ENCODE results near the gene JAG2. TPM values are rescaled to one million over a fixed set of nuclear protein-coding genes. Genes with fewer than 3 reads are reported as not detected.

Gene JAG2
- total RNA-seq, 6 experiments from 2014 or later: 0.23 to 0.76 (median 0.42) TPM

- Mint-ChIP-seq H3K36me3 (ENCODE audit: low read depth) (peaks cover 4% of the 10 kb centered on the region; the same call in 1 of the 2 replicates), H3K9me3 (peaks cover 21% of the 10 kb centered on the region), H3K27me3 (ENCODE audit: insufficient read depth) (peaks cover 2% of the 10 kb centered on the region), H3K27ac (no peak overlapping the region), H3K4me3 (no peak overlapping the region), H3K4me1 (ENCODE audit: low read depth) (no peaks in the 10 kb centered on the region)
- TF ChIP-seq CTCF (IDR thresholded peaks at IDR 0.05): no peak
- DNase-seq: no peak
Observed at GRCh38 chr14:105139831-105140239, 28.7 kb downstream of the JAG2 start.

DNA sequence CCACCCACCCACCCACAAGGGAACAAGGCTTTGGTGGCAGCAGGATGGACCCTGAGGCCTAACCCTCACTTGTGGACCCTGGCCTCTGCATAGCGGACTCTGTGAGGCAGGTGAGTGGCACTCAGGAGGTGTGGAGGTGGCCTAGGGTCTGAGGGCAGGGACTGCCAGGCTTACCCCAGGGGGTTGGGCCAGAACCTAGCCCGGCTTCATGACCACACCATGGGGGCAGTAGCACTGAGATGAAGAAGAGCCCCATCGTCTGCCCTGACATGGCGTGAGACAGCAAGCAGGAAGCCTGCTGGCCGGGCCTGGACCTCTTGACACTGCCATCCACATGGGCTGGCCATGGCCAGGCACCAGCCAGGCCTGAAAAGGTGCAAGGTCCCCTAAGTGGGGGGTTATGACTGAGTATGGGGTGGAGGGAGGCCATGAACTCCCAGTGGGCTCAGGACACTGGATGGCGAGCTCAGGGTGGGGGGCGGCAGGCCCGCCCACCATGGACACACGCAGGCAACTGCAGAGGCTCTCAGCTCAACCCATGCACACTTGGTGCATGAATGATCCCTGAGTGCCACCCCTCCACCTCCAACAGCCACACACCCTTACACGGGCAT is 29.3 kb downstream of the JAG2 start:
- H3K36me3 Mint-ChIP-seq (ENCODE audit: low read depth): peaks cover 4% of the 10 kb centered on the region; the same call in 1 of the 2 replicates
- H3K27ac Mint-ChIP-seq: no peak overlapping the region
- H3K4me3 Mint-ChIP-seq: no peak overlapping the region
- DNase-seq: no peak
- no peaks in the 10 kb centered on the region for H3K4me1 Mint-ChIP-seq (ENCODE audit: low read depth)
- H3K27me3 Mint-ChIP-seq (ENCODE audit: insufficient read depth): peaks cover 4% of the 10 kb centered on the region
- no peak for TF ChIP-seq CTCF (IDR thresholded peaks at IDR 0.05)
- peaks cover 21% of the 10 kb centered on the region for H3K9me3 Mint-ChIP-seq

DNA sequence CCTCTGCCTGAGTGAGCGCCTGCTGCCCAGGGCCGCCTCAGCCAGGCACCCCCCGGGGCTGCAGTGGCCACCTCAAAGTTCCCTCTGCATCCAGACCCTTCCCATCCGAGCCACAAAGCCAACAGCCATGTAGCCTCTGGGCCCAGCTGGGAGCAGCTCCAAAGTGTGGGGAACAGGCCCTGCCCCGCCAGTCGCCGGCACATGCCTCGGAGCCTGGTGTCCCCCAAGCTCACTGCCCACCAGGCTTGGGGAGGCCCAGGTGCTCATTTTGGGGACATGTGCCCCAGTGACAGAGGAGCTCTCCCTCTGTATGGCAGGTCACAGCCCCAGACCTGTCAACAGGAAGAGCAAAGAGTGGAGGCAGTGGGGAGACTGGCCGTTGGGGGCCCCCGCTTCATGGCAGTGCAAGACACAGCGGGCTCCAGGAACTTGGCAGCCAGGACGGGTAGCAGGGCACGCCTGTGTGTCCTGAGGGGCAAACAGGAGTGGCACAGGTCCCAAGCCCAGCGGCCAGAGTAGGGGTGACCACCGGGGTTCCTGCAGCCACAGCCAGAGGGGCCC is 29.9 kb downstream of the JAG2 start:
- Mint-ChIP-seq H3K27ac (no peak overlapping the region), H3K36me3 (ENCODE audit: low read depth) (peaks cover 4% of the 10 kb centered on the region; the same call in 1 of the 2 replicates), H3K9me3 (peaks cover 21% of the 10 kb centered on the region), H3K4me3 (no peak overlapping the region), H3K27me3 (ENCODE audit: insufficient read depth) (peaks cover 4% of the 10 kb centered on the region), H3K4me1 (ENCODE audit: low read depth) (no peaks in the 10 kb centered on the region)
- no peak for TF ChIP-seq CTCF (IDR thresholded peaks at IDR 0.05)
- no peak for DNase-seq

- Mint-ChIP-seq H3K27me3 (ENCODE audit: insufficient read depth) (peaks cover 4% of the 10 kb centered on the region), H3K4me1 (ENCODE audit: low read depth) (no peaks in the 10 kb centered on the region), H3K4me3 (no peak overlapping the region), H3K36me3 (ENCODE audit: low read depth) (peaks cover 4% of the 10 kb centered on the region; the same call in 1 of the 2 replicates), H3K27ac (no peak overlapping the region), H3K9me3 (peaks cover 21% of the 10 kb centered on the region)
- no peak for TF ChIP-seq CTCF (IDR thresholded peaks at IDR 0.05)
- DNase-seq: no peak
Observed at GRCh38 chr14:105138021-105138541, 30.5 kb downstream of the JAG2 start.

DNA sequence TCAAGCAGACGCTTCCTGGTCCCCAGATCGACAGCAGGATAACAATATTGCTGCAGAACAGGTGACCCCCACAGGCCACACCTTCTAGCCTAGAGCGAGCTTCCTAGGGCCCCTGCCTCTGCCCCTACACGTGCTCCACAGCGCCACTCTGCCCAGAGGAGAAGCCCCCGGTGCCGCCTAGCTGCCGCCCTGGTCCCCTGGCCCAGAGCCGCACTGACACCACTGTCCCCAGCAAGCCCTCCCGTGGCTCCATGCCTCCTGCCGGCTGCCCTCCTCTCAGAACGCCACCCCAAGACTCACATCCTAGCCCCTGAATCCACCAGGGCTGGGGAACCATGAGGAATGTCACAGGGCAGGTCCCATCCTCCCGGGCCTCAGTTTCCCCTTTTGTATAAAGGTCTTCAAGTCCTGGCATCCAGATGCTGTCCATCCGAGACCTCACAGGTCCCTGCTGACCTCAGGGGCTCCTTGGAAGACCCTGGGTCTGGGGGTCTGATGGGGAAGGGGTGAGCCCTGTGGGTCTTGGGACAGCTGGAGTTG is 31.0 kb downstream of the JAG2 start:
- Mint-ChIP-seq H3K4me1 (ENCODE audit: low read depth) (no peaks in the 10 kb centered on the region), H3K36me3 (ENCODE audit: low read depth) (peaks cover 4% of the 10 kb centered on the region; the same call in 1 of the 2 replicates), H3K4me3 (no peak overlapping the region), H3K27ac (no peak overlapping the region), H3K9me3 (peaks cover 21% of the 10 kb centered on the region), H3K27me3 (ENCODE audit: insufficient read depth) (peaks cover 4% of the 10 kb centered on the region)
- DNase-seq: no peak
- no peak for TF ChIP-seq CTCF (IDR thresholded peaks at IDR 0.05)
